T-helper 2 cell treated with Interferon-gamma antibody and Interleukin-4, amounts not matched to agents 5 μg/mL and 100 μg/mL, for 36 hours (primary cell): ENCODE measurements around the gene AMBRA1.

Experiments used
- DNase-seq: peaks from one replicate; pipeline ENCODE4 v3.0.0; 2021; ENCODE audit warnings: low spot score
- H3K27ac Mint-ChIP-seq: one replicate; pipeline ENCODE4 v1.8.0; 2021; ENCODE audit warnings: mild to moderate bottlenecking, mixed read lengths
- H3K27me3 Mint-ChIP-seq: one replicate; pipeline ENCODE4 v1.8.0; 2021; ENCODE audit warnings: low read depth, mixed read lengths
- H3K36me3 Mint-ChIP-seq: one replicate; pipeline ENCODE4 v1.8.0; 2021; ENCODE audit warnings: low read depth, mixed read lengths
- H3K4me1 Mint-ChIP-seq: one replicate; pipeline ENCODE4 v1.8.0; 2021; ENCODE audit warnings: low read depth, mixed read lengths
- H3K4me3 Mint-ChIP-seq: one replicate; pipeline ENCODE4 v1.8.0; 2022; ENCODE audit warnings: mild to moderate bottlenecking, moderate library complexity, mixed read lengths
- H3K9me3 Mint-ChIP-seq: one replicate; pipeline ENCODE4 v1.8.0; 2021; ENCODE audit warnings: mixed read lengths

The AMBRA1 gene

DNA sequence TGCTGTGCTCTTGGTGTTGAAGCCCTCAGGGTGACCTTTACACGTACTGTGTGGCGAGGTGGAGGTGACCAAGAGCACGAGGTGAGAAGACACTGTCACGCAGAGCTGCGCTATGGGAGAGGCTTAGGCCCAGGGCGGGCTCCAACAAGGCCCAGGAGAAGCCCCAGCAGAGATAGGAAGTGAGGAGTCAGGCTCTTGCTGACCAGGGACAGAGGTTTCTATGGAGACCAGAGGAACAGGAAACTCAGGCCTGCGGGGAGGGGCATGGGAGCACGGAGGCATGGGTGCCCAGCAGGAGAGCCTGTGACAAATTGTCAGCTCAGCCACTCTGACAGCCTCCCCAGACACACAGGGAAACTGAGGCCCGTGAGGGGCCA lies 230.8 kb downstream of the AMBRA1 start:
- Mint-ChIP-seq H3K4me3 (peak overlapping the region; percentile 85), H3K27me3 (no peaks in the 10 kb centered on the region), H3K4me1 (peaks cover 25% of the 10 kb centered on the region), H3K36me3 (peaks cover 3% of the 10 kb centered on the region), H3K9me3 (no peaks in the 10 kb centered on the region), H3K27ac (peak overlapping the region; percentile 62)
- no peak for DNase-seq

DNA sequence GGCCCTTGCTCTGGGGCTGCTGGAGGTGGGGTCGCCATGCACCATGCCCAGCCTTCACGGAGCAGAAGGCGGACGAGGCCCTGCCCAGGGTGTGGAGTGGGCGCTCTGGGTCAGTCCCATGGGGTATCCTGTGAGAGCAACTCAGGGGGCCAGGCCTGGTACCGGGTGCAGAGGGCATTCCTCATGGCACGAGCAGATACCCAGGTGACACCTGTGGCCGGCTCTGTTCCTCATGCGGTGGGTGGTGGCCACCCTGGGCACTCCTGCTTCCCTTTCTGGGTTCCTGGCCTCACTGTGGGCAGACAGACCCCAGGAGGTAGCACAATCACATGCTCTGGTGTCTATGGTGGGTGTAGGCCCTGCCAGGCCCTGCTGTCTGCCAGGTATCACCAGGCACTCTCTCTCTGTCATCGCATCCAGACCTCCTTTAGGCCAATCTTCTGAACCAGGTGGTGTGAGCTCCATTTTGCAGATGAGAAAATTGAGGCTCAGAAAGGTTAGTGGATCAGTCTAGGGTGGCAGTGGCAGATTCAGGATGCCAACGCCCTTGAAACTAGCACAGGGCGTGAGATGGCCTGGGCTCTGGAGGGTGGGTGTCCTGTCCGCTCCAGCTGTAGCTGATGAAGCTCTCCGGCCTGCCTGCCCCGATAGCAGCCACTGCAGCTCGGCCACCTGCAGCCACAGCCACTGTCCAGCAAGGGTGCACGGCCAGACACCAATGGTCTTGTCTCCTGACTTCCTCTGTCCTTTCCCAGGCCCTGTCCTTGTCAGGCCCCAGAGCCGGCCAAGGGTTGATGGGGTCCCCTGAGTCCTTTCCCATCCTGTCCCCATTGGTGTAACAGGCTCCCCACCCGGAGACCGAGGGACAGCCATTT lies 231.4 kb downstream of the AMBRA1 start:
- H3K27ac Mint-ChIP-seq = peak overlapping the region; percentile 62
- peaks cover 29% of the 10 kb centered on the region for H3K4me1 Mint-ChIP-seq
- H3K9me3 Mint-ChIP-seq = no peaks in the 10 kb centered on the region
- H3K36me3 Mint-ChIP-seq = peaks cover 3% of the 10 kb centered on the region
- DNase-seq = no peak
- no peaks in the 10 kb centered on the region for H3K27me3 Mint-ChIP-seq
- H3K4me3 Mint-ChIP-seq = peak overlapping the region; percentile 85

DNA sequence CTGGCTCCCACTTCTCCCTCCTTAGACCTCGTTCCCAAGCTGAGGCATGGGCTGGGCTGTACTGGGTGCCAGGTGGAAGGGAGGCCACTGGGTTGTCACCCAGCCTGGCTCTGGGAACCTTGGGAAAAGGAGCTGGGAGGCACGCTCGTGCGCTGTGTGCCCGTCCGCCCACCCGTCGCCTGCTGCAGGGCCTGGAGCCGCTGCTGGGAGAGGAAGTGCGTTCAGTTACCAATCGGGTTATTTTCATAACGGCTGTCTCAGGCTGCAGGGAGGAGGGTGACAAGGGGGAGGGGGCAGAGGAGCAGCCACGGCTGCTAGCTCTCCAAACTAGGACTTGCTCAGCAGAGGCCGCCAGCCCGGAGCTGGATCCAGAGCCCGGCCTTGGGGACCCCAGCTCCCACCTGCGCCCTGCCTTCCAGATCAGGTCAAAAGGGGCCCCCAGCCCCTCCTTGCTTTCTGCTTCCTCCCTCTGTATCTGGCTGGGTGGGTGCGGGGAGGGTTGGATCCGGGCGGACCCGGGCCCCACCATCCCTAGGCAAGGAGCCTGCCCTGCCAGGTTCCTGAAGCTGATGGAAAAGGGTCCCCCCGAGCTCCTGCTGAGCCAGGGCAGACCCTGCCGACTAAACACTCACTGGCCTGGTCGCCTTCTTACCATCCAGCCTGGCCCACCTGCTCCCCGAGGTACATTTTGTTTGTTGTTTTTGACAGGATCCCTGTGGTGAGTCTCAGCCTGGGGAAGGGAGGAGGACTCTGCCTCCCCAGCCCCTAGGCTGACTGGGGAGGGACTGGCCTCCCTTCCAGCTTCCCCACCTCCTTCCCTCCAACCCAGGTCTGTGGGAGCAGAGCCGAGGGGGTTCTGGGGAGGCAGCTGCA lies 232.3 kb downstream of the AMBRA1 start:
- H3K4me3 Mint-ChIP-seq = peak overlapping the region; percentile 85
- peak overlapping the region; percentile 77 for H3K27ac Mint-ChIP-seq
- peak; percentile 69 for DNase-seq
- H3K9me3 Mint-ChIP-seq = no peaks in the 10 kb centered on the region
- H3K27me3 Mint-ChIP-seq = no peaks in the 10 kb centered on the region
- peaks cover 26% of the 10 kb centered on the region for H3K4me1 Mint-ChIP-seq
- H3K36me3 Mint-ChIP-seq = peaks cover 3% of the 10 kb centered on the region

DNA sequence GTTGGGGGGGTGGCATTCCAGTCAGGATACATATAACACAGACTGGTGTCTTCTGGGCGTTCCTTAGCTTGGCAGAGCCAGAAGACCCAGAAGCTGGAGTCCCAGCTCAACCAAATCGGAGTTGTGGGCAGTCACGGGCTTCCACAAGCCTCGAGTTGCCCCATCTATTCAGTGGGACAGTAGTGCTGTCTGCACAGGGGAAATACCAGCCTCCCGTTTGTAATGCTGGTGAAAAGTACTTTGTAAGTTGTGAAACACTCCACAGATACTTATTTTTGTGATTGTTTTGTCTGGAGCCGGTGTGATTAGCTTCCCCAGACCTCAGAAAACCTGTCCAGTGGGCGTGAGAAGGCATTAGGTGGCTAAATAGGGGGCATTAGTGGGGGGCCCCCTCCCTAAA lies 232.9 kb downstream of the AMBRA1 start:
- no peaks in the 10 kb centered on the region for H3K9me3 Mint-ChIP-seq
- no peak for DNase-seq
- H3K4me3 Mint-ChIP-seq = peak overlapping the region; percentile 85
- H3K27ac Mint-ChIP-seq = peak overlapping the region; percentile 77
- peaks cover 26% of the 10 kb centered on the region for H3K4me1 Mint-ChIP-seq
- no peaks in the 10 kb centered on the region for H3K27me3 Mint-ChIP-seq
- H3K36me3 Mint-ChIP-seq = peaks cover 7% of the 10 kb centered on the region

DNA sequence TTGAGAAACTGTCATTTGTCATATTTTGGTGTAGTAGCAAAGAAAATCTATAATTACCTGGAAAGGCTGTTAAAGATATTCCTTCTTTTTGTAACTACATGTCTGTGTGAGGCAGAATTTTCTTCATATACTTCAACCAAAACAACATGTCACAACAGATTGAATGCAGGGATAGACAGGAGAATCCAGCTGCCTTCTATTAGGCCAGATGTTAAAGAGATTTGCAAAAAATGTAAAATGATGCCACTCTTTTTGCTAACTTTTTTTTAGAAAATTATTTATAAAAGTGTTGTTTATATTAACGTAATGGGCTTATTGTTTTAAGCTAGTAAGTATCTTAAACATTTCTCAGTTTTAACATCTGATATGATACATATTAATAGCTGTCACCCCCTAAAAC lies 233.9 kb downstream of the AMBRA1 start:
- no peak for DNase-seq
- Mint-ChIP-seq H3K4me1 (peaks cover 26% of the 10 kb centered on the region), H3K27me3 (no peaks in the 10 kb centered on the region), H3K27ac (no peak overlapping the region), H3K9me3 (no peaks in the 10 kb centered on the region), H3K36me3 (peaks cover 8% of the 10 kb centered on the region), H3K4me3 (no peak overlapping the region)

DNA sequence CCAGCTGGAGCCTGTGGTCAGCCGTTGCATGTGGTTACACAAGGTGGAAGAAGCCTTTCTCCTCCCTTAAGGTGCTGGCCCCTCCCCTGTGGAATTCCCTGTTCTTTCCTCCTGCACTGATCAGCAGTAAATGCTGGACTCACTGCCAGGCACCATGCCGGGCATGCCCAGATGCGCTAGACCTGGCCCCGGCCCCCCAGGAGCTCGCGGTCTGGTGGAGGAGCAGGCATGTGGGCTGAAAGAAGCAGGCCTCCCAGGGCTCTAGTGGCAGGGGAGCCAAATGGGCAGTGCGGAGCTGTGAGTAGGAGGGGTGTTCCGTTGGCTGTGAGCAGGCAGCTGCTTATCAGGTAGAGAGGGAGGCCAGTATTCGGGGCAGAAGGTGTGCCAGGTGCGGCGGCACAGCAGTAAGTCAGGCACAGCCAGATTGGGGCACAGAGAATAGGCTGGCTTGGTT lies 236.3 kb downstream of the AMBRA1 start:
- Mint-ChIP-seq H3K27ac (peak overlapping the region; percentile 31), H3K9me3 (no peaks in the 10 kb centered on the region), H3K4me1 (peaks cover 38% of the 10 kb centered on the region), H3K27me3 (no peaks in the 10 kb centered on the region), H3K36me3 (peaks cover 15% of the 10 kb centered on the region), H3K4me3 (no peak overlapping the region)
- DNase-seq = no peak

DNA sequence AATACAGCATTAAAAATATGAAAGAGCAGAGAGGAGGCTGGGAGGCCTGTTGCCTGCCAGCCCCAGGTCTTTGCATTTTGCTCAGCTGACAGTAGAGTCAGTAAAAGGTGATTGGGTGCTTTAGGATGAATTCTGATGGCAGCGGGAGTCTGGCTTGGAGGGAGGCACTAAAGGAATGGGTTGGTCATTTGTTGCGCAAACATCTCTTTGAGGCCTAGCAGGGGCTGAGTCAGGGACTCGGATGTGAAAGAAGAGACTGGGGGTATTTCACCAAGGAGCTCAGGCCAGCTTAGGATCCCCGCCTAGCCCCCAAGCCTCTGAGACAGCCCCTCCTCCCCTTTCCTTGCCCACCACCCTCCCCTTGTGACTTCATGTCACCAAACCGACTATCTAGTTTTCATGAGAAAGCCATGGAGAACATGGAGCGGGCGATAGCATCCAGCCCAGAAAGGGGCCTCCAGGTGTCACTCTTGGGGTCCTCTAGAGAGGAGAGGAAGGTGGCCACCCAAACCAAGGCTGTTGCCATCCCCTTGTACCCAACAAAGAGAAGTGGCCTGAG lies 236.8 kb downstream of the AMBRA1 start:
- DNase-seq = no peak
- H3K27me3 Mint-ChIP-seq = no peaks in the 10 kb centered on the region
- H3K36me3 Mint-ChIP-seq = peaks cover 16% of the 10 kb centered on the region
- no peak overlapping the region for H3K27ac Mint-ChIP-seq
- peaks cover 36% of the 10 kb centered on the region for H3K4me1 Mint-ChIP-seq
- H3K9me3 Mint-ChIP-seq = no peaks in the 10 kb centered on the region
- no peak overlapping the region for H3K4me3 Mint-ChIP-seq

DNA sequence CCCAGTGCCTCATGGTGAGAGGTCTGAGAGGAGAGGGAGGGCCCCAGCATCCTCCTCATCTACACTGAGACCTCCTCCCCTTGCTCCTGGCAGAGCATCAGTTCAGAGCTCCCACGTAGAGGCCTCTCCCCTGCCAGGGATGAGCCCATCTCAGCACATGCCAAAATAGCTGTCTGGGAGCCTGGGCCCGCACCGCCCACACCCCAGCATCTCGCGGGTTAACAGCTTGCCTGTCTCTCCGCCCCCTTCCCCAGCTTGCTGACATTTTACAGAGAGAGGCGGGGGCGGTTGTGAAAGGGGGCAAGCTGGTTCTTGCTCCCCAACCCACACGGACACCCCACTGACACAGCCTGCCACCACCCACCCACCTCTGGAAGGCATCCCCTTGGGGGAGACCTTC lies 240.1 kb downstream of the AMBRA1 start:
- Mint-ChIP-seq H3K36me3 (peaks cover 33% of the 10 kb centered on the region), H3K9me3 (no peaks in the 10 kb centered on the region), H3K27ac (no peak overlapping the region), H3K4me3 (peak overlapping the region; percentile 80), H3K27me3 (no peaks in the 10 kb centered on the region), H3K4me1 (peaks cover 56% of the 10 kb centered on the region)
- peak; percentile 74 for DNase-seq

DNA sequence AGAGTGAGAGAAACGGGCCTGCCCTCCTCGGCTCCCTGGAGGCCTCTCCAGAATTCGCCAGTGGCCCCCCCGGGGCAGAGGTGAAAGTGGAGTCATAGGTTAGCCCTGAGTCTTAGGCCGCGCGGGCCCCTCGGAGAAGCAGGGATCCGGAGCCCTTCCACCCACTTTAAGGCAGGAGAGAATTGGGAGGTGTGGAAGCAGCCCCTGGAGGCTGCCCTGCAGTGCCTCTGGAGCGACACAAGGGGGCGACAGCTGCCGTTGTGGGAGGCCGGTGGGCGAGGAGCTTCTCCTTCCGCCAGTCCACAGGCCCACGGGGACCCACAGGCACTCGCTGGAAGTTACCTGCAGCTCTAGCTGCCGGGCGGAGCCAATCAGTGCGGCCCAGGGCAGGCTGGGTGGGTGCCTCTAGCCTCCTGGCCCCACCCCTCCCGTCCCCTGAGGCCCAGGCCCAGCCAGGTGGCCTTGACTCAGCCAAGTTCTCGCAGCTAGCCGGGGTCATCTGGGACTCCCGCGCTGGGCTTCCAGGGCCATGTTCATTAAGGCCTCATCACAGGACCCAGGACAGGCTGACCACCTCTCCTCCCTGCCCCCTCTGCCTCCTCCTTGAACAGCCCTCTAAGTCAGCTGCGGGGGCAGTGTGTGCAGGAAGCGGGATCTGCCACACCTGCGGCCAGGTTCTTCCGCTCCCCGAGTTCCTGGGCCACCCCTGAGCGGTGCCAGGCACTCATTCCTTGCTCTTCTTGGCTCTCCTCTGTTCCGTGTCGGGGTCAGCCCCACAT lies 241.6 kb downstream of the AMBRA1 start:
- DNase-seq = peak; percentile 62
- H3K36me3 Mint-ChIP-seq = peaks cover 38% of the 10 kb centered on the region

DNA sequence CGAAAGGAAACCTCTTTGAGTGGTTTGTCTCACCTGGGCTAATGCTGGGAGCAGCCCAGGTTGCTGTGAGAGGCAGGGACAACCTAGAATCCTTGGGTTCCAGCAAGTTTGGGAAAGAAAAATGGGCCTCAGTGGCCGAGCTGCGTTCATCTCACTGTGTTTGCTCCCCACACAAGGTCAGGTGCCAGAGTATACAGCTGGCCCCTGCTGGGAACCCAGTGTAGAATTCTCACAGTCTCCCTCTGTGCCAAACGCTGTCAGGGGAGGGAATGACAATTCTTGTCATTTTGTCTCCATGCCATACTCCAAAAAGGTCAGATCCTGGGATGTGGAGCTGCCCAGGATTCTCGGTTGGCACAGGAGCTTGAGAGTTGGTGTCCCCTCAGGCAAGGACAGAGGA lies 242.2 kb downstream of the AMBRA1 start:
- no peak for DNase-seq
- peaks cover 56% of the 10 kb centered on the region for H3K4me1 Mint-ChIP-seq
- peak overlapping the region; percentile 74 for H3K4me3 Mint-ChIP-seq
- H3K9me3 Mint-ChIP-seq = no peaks in the 10 kb centered on the region
- peak overlapping the region; percentile 75 for H3K27ac Mint-ChIP-seq
- H3K36me3 Mint-ChIP-seq = peaks cover 38% of the 10 kb centered on the region
- H3K27me3 Mint-ChIP-seq = no peaks in the 10 kb centered on the region

More for the DNA sequence above, 241.6 kb downstream of the AMBRA1 start:
- Mint-ChIP-seq H3K4me3 (peak overlapping the region; percentile 80), H3K27ac (peak overlapping the region; percentile 75), H3K9me3 (no peaks in the 10 kb centered on the region), H3K27me3 (no peaks in the 10 kb centered on the region), H3K4me1 (peaks cover 52% of the 10 kb centered on the region)

DNA sequence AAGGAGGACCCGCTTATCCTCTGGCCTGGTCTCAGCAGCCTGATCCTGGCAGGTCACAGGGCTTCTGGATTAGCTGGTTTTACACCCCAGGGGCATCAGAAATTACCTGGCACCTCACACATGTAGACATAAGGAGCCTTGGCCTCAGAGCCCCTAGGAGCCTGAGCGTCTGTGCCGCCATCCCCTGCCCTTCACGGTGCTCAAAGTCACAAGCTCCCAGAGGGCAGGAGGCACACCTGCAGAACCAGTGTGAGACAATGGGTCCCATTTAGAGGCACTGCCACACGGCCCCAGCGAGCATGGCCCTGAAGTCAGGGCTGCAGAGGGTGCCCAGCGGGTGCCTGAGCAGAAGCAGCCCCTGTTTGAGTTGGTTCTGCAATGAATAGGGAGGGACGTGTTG lies 242.7 kb downstream of the AMBRA1 start:
- no peak for DNase-seq
- no peaks in the 10 kb centered on the region for H3K27me3 Mint-ChIP-seq
- H3K9me3 Mint-ChIP-seq = no peaks in the 10 kb centered on the region
- H3K27ac Mint-ChIP-seq = peak overlapping the region; percentile 57
- H3K36me3 Mint-ChIP-seq = peaks cover 36% of the 10 kb centered on the region
- H3K4me1 Mint-ChIP-seq = peaks cover 61% of the 10 kb centered on the region
- peak overlapping the region; percentile 74 for H3K4me3 Mint-ChIP-seq

DNA sequence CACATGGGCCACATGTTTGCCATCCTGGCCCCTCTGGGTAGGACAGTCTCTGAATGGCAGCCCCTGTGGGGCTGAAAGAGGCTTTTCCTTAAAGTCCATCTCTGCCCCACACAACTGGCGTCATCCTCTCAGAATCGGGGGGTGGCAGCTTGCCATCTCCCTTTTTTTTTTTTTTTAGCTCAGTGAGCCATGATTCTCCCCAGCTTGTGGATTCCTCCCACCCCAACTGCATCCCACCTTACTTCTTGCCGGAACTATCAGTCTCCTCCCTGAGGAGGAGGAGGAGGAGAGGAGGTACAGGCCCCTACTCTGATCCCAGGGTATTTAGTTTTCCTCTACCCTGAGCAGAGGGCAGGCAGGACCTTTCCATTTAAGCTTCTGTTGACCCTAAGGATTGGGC lies 243.1 kb downstream of the AMBRA1 start:
- peak overlapping the region; percentile 26 for H3K4me3 Mint-ChIP-seq
- peaks cover 64% of the 10 kb centered on the region for H3K4me1 Mint-ChIP-seq
- no peak for DNase-seq
- H3K9me3 Mint-ChIP-seq = no peaks in the 10 kb centered on the region
- peaks cover 32% of the 10 kb centered on the region for H3K36me3 Mint-ChIP-seq
- H3K27me3 Mint-ChIP-seq = no peaks in the 10 kb centered on the region
- peak overlapping the region; percentile 57 for H3K27ac Mint-ChIP-seq
